Measurements from ENCODE around the gene ATG13.

The ATG13 gene

GRCh38 chr11:46641639-46642038, 24.3 kb downstream of the ATG13 start:
- Histone ChIP-seq H3K9ac (ENCODE audit: low read depth in 1 of 2, low read length in 2 of 2) (no peak overlapping the region), H3K27me3 (ENCODE audit: control insufficient read depth in 1 of 2, insufficient read depth in 2 of 2, low read length in 2 of 2) (no peaks in the 10 kb centered on the region), H3K4me3 (ENCODE audit: low read depth in 1 of 2, low read length in 2 of 2) (no peak overlapping the region), H3K9me3 (ENCODE audit: control insufficient read depth in 1 of 2, low read length in 2 of 2) (no peaks in the 10 kb centered on the region), H3K36me3 (ENCODE audit: control insufficient read depth in 1 of 2, insufficient read depth in 2 of 2, low read length in 2 of 2) (peaks cover 8 to 32% of the 10 kb centered on the region in 2 donors), H3K4me1 (ENCODE audit: control insufficient read depth in 1 of 2, insufficient read depth in 2 of 2, low read length in 2 of 2) (peaks cover 6 to 11% of the 10 kb centered on the region in 2 donors), H3K27ac (ENCODE audit: low read depth, low read length) (no peak overlapping the region)

- Histone ChIP-seq H3K27me3 (ENCODE audit: control insufficient read depth in 1 of 2, insufficient read depth in 2 of 2, low read length in 2 of 2) (no peaks in the 10 kb centered on the region), H3K9me3 (ENCODE audit: control insufficient read depth in 1 of 2, low read length in 2 of 2) (no peaks in the 10 kb centered on the region), H3K36me3 (ENCODE audit: control insufficient read depth in 1 of 2, insufficient read depth in 2 of 2, low read length in 2 of 2) (peaks cover 8 to 42% of the 10 kb centered on the region in 2 donors), H3K9ac (ENCODE audit: low read depth in 1 of 2, low read length in 2 of 2) (no peak overlapping the region), H3K27ac (ENCODE audit: low read depth, low read length) (no peak overlapping the region), H3K4me1 (ENCODE audit: control insufficient read depth in 1 of 2, insufficient read depth in 2 of 2, low read length in 2 of 2) (peaks cover 6 to 11% of the 10 kb centered on the region in 2 donors), H3K4me3 (ENCODE audit: low read depth in 1 of 2, low read length in 2 of 2) (no peak overlapping the region)
Observed at GRCh38 chr11:46642627-46643335, 25.4 kb downstream of the ATG13 start.

DNA sequence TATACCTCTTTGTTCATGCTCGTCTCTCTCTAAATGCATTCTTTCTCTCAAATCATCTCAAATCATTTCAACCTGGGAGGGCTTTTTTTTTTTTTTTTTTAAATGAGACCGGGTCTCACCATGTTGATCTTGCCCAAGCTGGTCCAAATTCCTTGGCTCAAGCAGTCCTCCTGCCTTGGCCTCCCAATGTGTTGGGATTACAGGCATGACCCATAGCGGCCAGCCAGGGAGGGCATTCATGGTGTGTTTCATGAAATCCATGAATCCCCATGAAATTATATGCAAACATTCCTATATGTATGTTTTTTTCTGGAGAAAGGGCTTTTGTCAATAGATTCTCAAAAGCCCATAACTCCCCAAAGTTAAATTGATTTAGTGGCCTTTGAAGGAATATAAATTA, 26.2 kb downstream of the ATG13 start:
- H3K4me3 ChIP-seq (ENCODE audit: low read depth in 1 of 2, low read length in 2 of 2), result no peak overlapping the region
- no peaks in the 10 kb centered on the region for H3K9me3 ChIP-seq (ENCODE audit: control insufficient read depth in 1 of 2, low read length in 2 of 2)
- peaks cover 8 to 41% of the 10 kb centered on the region in 2 donors for H3K36me3 ChIP-seq (ENCODE audit: control insufficient read depth in 1 of 2, insufficient read depth in 2 of 2, low read length in 2 of 2)
- H3K27ac ChIP-seq (ENCODE audit: low read depth, low read length), result no peak overlapping the region
- peaks cover 6 to 11% of the 10 kb centered on the region in 2 donors for H3K4me1 ChIP-seq (ENCODE audit: control insufficient read depth in 1 of 2, insufficient read depth in 2 of 2, low read length in 2 of 2)
- H3K27me3 ChIP-seq (ENCODE audit: control insufficient read depth in 1 of 2, insufficient read depth in 2 of 2, low read length in 2 of 2), result no peaks in the 10 kb centered on the region
- H3K9ac ChIP-seq (ENCODE audit: low read depth in 1 of 2, low read length in 2 of 2), result no peak overlapping the region

DNA sequence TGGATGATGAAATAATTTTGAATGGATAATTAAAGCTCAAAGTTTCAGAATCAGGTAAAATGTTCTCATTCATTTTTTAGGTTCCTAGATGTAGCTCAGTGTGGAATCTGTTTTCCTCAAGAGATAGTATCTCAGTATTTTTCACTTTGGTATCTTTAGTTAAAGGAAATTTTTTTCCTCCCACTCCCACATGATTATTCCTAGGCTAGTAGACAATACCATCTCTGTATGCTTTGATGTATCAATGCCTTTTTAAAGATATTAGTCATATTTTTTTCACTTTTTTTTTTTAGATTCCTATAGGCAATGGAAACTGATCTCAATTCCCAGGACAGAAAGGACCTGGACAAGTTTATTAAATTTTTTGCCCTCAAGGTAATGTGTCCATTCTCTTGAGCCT, 26.6 kb downstream of the ATG13 start:
- H3K4me1 ChIP-seq (ENCODE audit: control insufficient read depth in 1 of 2, insufficient read depth in 2 of 2, low read length in 2 of 2), result peaks cover 6 to 11% of the 10 kb centered on the region in 2 donors
- H3K27me3 ChIP-seq (ENCODE audit: control insufficient read depth in 1 of 2, insufficient read depth in 2 of 2, low read length in 2 of 2), result no peaks in the 10 kb centered on the region
- no peak overlapping the region for H3K27ac ChIP-seq (ENCODE audit: low read depth, low read length)
- no peaks in the 10 kb centered on the region for H3K9me3 ChIP-seq (ENCODE audit: control insufficient read depth in 1 of 2, low read length in 2 of 2)
- no peak overlapping the region for H3K4me3 ChIP-seq (ENCODE audit: low read depth in 1 of 2, low read length in 2 of 2)
- H3K36me3 ChIP-seq (ENCODE audit: control insufficient read depth in 1 of 2, insufficient read depth in 2 of 2, low read length in 2 of 2), result peaks cover 9 to 41% of the 10 kb centered on the region in 2 donors
- no peak overlapping the region for H3K9ac ChIP-seq (ENCODE audit: low read depth in 1 of 2, low read length in 2 of 2)

- H3K36me3 ChIP-seq (ENCODE audit: control insufficient read depth in 1 of 2, insufficient read depth in 2 of 2, low read length in 2 of 2), result peaks cover 35 to 75% of the 10 kb centered on the region in 2 donors
- no peaks in the 10 kb centered on the region for H3K9me3 ChIP-seq (ENCODE audit: control insufficient read depth in 1 of 2, low read length in 2 of 2)
- H3K27me3 ChIP-seq (ENCODE audit: control insufficient read depth in 1 of 2, insufficient read depth in 2 of 2, low read length in 2 of 2), result no peaks in the 10 kb centered on the region
- H3K4me1 ChIP-seq (ENCODE audit: control insufficient read depth in 1 of 2, insufficient read depth in 2 of 2, low read length in 2 of 2), result no peaks in the 10 kb centered on the region
- H3K27ac ChIP-seq (ENCODE audit: low read depth, low read length), result no peak overlapping the region
- no peak overlapping the region for H3K9ac ChIP-seq (ENCODE audit: low read depth in 1 of 2, low read length in 2 of 2)
- H3K4me3 ChIP-seq (ENCODE audit: low read depth in 1 of 2, low read length in 2 of 2), result no peak overlapping the region
Observed at GRCh38 chr11:46649180-46649738, 31.9 kb downstream of the ATG13 start.

GRCh38 chr11:46655631-46656030, 38.3 kb downstream of the ATG13 start:
- Histone ChIP-seq H3K27ac (ENCODE audit: low read depth, low read length) (no peak overlapping the region), H3K36me3 (ENCODE audit: control insufficient read depth in 1 of 2, insufficient read depth in 2 of 2, low read length in 2 of 2) (peaks cover 58 to 82% of the 10 kb centered on the region in 2 donors)

DNA sequence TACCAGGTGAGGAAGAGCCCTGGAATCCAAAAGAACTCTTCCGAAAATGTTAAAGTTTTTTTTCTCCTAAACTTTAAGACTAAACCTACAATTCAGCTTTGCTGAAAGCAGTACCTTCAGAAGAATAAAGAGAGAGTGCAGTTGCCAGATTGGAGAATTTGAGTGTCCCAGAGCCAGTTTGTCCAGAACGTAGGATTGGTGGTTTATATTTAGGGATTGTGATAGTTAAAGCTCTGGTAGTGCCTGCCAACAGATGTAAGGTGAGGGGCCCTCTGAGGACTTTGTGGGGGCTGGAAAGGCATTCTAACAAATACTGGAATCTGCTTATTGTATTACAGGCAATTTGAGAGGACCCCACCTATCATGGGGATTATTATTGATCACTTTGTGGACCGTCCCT, 39.8 kb downstream of the ATG13 start:
- no peaks in the 10 kb centered on the region for H3K27me3 ChIP-seq (ENCODE audit: control insufficient read depth in 1 of 2, insufficient read depth in 2 of 2, low read length in 2 of 2)
- H3K9me3 ChIP-seq (ENCODE audit: control insufficient read depth in 1 of 2, low read length in 2 of 2), result no peaks in the 10 kb centered on the region
- H3K9ac ChIP-seq (ENCODE audit: low read depth in 1 of 2, low read length in 2 of 2), result no peak overlapping the region
- H3K4me1 ChIP-seq (ENCODE audit: control insufficient read depth in 1 of 2, insufficient read depth in 2 of 2, low read length in 2 of 2), result no peaks in the 10 kb centered on the region
- H3K4me3 ChIP-seq (ENCODE audit: low read depth in 1 of 2, low read length in 2 of 2), result no peak overlapping the region
- H3K27ac ChIP-seq (ENCODE audit: low read depth, low read length), result no peak overlapping the region
- H3K36me3 ChIP-seq (ENCODE audit: control insufficient read depth in 1 of 2, insufficient read depth in 2 of 2, low read length in 2 of 2), result peaks cover 42 to 79% of the 10 kb centered on the region in 2 donors

More at GRCh38 chr11:46655631-46656030, 38.3 kb downstream of the ATG13 start:
- Histone ChIP-seq H3K9me3 (ENCODE audit: control insufficient read depth in 1 of 2, low read length in 2 of 2) (no peaks in the 10 kb centered on the region), H3K4me3 (ENCODE audit: low read depth in 1 of 2, low read length in 2 of 2) (no peak overlapping the region), H3K9ac (ENCODE audit: low read depth in 1 of 2, low read length in 2 of 2) (no peak overlapping the region), H3K27me3 (ENCODE audit: control insufficient read depth in 1 of 2, insufficient read depth in 2 of 2, low read length in 2 of 2) (no peaks in the 10 kb centered on the region), H3K4me1 (ENCODE audit: control insufficient read depth in 1 of 2, insufficient read depth in 2 of 2, low read length in 2 of 2) (no peaks in the 10 kb centered on the region)

- no peaks in the 10 kb centered on the region for H3K27me3 ChIP-seq (ENCODE audit: control insufficient read depth in 1 of 2, insufficient read depth in 2 of 2, low read length in 2 of 2)
- H3K4me1 ChIP-seq (ENCODE audit: control insufficient read depth in 1 of 2, insufficient read depth in 2 of 2, low read length in 2 of 2), result no peaks in the 10 kb centered on the region
- H3K4me3 ChIP-seq (ENCODE audit: low read depth in 1 of 2, low read length in 2 of 2), result no peak overlapping the region
- H3K9me3 ChIP-seq (ENCODE audit: control insufficient read depth in 1 of 2, low read length in 2 of 2), result no peaks in the 10 kb centered on the region
- no peak overlapping the region for H3K9ac ChIP-seq (ENCODE audit: low read depth in 1 of 2, low read length in 2 of 2)
- no peak overlapping the region for H3K27ac ChIP-seq (ENCODE audit: low read depth, low read length)
- peaks cover 36 to 76% of the 10 kb centered on the region in 2 donors for H3K36me3 ChIP-seq (ENCODE audit: control insufficient read depth in 1 of 2, insufficient read depth in 2 of 2, low read length in 2 of 2)
Observed at GRCh38 chr11:46658259-46658658, 40.9 kb downstream of the ATG13 start.

- H3K9ac ChIP-seq (ENCODE audit: low read depth in 1 of 2, low read length in 2 of 2), result no peak overlapping the region
- H3K4me1 ChIP-seq (ENCODE audit: control insufficient read depth in 1 of 2, insufficient read depth in 2 of 2, low read length in 2 of 2), result no peaks in the 10 kb centered on the region
- no peaks in the 10 kb centered on the region for H3K9me3 ChIP-seq (ENCODE audit: control insufficient read depth in 1 of 2, low read length in 2 of 2)
- H3K36me3 ChIP-seq (ENCODE audit: control insufficient read depth in 1 of 2, insufficient read depth in 2 of 2, low read length in 2 of 2), result peaks cover 43 to 79% of the 10 kb centered on the region in 2 donors
- H3K27me3 ChIP-seq (ENCODE audit: control insufficient read depth in 1 of 2, insufficient read depth in 2 of 2, low read length in 2 of 2), result no peaks in the 10 kb centered on the region
- no peak overlapping the region for H3K27ac ChIP-seq (ENCODE audit: low read depth, low read length)
- no peak overlapping the region for H3K4me3 ChIP-seq (ENCODE audit: low read depth in 1 of 2, low read length in 2 of 2)
Observed at GRCh38 chr11:46659908-46660307, 42.6 kb downstream of the ATG13 start.

- Histone ChIP-seq H3K27ac (ENCODE audit: low read depth, low read length) (no peak overlapping the region), H3K9ac (ENCODE audit: low read depth in 1 of 2, low read length in 2 of 2) (no peak overlapping the region), H3K4me1 (ENCODE audit: control insufficient read depth in 1 of 2, insufficient read depth in 2 of 2, low read length in 2 of 2) (no peaks in the 10 kb centered on the region), H3K9me3 (ENCODE audit: control insufficient read depth in 1 of 2, low read length in 2 of 2) (no peaks in the 10 kb centered on the region), H3K4me3 (ENCODE audit: low read depth in 1 of 2, low read length in 2 of 2) (no peak overlapping the region), H3K36me3 (ENCODE audit: control insufficient read depth in 1 of 2, insufficient read depth in 2 of 2, low read length in 2 of 2) (peaks cover 39 to 81% of the 10 kb centered on the region in 2 donors), H3K27me3 (ENCODE audit: control insufficient read depth in 1 of 2, insufficient read depth in 2 of 2, low read length in 2 of 2) (no peaks in the 10 kb centered on the region)
Observed at GRCh38 chr11:46661836-46662235, 44.5 kb downstream of the ATG13 start.

Measured in duodenal mucosa (tissue), 2 donors.